DOHH2 (cell line): ENCODE measurements around the gene PIAS3.

Source experiments
- H3F3A ChIP-seq: fragments of 200-600 bp; sonication (generic), shearing (Covaris generic); 2 replicates; pipeline ENCODE4 v1.6.0; 2016; ENCODE audit warnings: antibody characterized with exemption, mild to moderate bottlenecking; ENCODE audit not compliant: control insufficient read depth, insufficient read depth
- H3K27ac ChIP-seq: fragments of 200-600 bp; sonication (generic); 2 replicates; pipeline ENCODE4 v1.5.1; 2014; ENCODE audit warnings: low read depth, mild to moderate bottlenecking, low read length, moderate library complexity
- H3K27me3 ChIP-seq: fragments of 200-600 bp; sonication (generic); 2 replicates; pipeline ENCODE4 v1.6.1; 2014; ENCODE audit warnings: mild to moderate bottlenecking, low read length, mixed read lengths; ENCODE audit not compliant: control insufficient read depth
- H3K36me3 ChIP-seq: fragments of 200-600 bp; sonication (generic); 2 replicates; pipeline ENCODE4 v1.6.1; 2014; ENCODE audit warnings: mild to moderate bottlenecking, low read length, moderate library complexity, mixed read lengths; ENCODE audit not compliant: control insufficient read depth
- H3K4me1 ChIP-seq: fragments of 200-600 bp; sonication (generic); 2 replicates; pipeline ENCODE4 v1.6.1; 2014; ENCODE audit warnings: mild to moderate bottlenecking, low read length, mixed read lengths; ENCODE audit not compliant: control insufficient read depth
- H3K4me2 ChIP-seq: fragments of 200-600 bp; sonication (generic); 2 replicates; pipeline ENCODE4 v1.6.0; 2014; ENCODE audit warnings: mild to moderate bottlenecking, low read length, moderate library complexity
- H3K4me3 ChIP-seq: fragments of 200-600 bp; sonication (generic); 2 replicates; pipeline ENCODE4 v1.5.1; 2014; ENCODE audit warnings: mild to moderate bottlenecking, low read length, mixed read lengths
- H3K79me2 ChIP-seq: fragments of 200-600 bp; sonication (generic); 2 replicates; pipeline ENCODE4 v1.6.1; 2014; ENCODE audit warnings: mild to moderate bottlenecking, low read length, mixed read lengths; ENCODE audit not compliant: control insufficient read depth
- H3K9me2 ChIP-seq: fragments of 200-600 bp; sonication (generic); replicated peaks from 2 replicates; pipeline ENCODE4 v1.6.1; 2014; ENCODE audit warnings: mild to moderate bottlenecking, low read length, mixed read lengths; ENCODE audit not compliant: control insufficient read depth
- H3K9me3 ChIP-seq: fragments of 200-600 bp; sonication (generic); 2 replicates; pipeline ENCODE4 v1.6.1; 2014; ENCODE audit warnings: antibody characterized with exemption, low read length, mixed read lengths; ENCODE audit not compliant: control insufficient read depth, insufficient read depth
- H4K20me1 ChIP-seq: fragments of 200-600 bp; sonication (generic); 2 replicates; pipeline ENCODE4 v1.6.0; 2014; ENCODE audit warnings: low read depth, mild to moderate bottlenecking, antibody characterized with exemption, low read length, moderate library complexity; ENCODE audit not compliant: control insufficient read depth, insufficient read depth
- CTCF ChIP-seq: fragments of 200-600 bp; sonication (generic); IDR thresholded peaks from one replicate; pipeline ENCODE4 v1.5.1; 2014; ENCODE audit warnings: antibody characterized with exemption, mild to moderate bottlenecking, low read depth, low read length; ENCODE audit not compliant: poor library complexity, severe bottlenecking
- EZH2phosphoT487 ChIP-seq: fragments of 200-600 bp; sonication (generic); IDR thresholded peaks from 2 replicates; pipeline ENCODE4 v1.6.1; 2017; ENCODE audit warnings: borderline replicate concordance, mild to moderate bottlenecking, antibody characterized with exemption, low read length, moderate library complexity, mixed read lengths

Gene PIAS3

GRCh38 chr1:145901312-145902021 is 42.6 kb upstream of the PIAS3 start:
- Histone ChIP-seq H3K4me1 (no peaks in the 10 kb centered on the region), H3K27me3 (no peaks in the 10 kb centered on the region), H3K4me2 (no peak overlapping the region), H3F3A (no peaks in the 10 kb centered on the region), H3K27ac (no peak overlapping the region), H3K79me2 (no peaks in the 10 kb centered on the region), H3K9me2 (no peaks in the 10 kb centered on the region), H4K20me1 (no peaks in the 10 kb centered on the region), H3K4me3 (no peak overlapping the region), H3K9me3 (no peaks in the 10 kb centered on the region), H3K36me3 (no peaks in the 10 kb centered on the region)
- no peak for TF ChIP-seq CTCF
- TF ChIP-seq EZH2phosphoT487 = no peak

- H3K9me2 ChIP-seq = no peaks in the 10 kb centered on the region
- no peak overlapping the region for H3K27ac ChIP-seq
- no peaks in the 10 kb centered on the region for H3K79me2 ChIP-seq
- H3K4me2 ChIP-seq = no peak overlapping the region
- no peaks in the 10 kb centered on the region for H4K20me1 ChIP-seq
- no peak for TF ChIP-seq CTCF
- TF ChIP-seq EZH2phosphoT487 = no peak
- no peak overlapping the region for H3K4me3 ChIP-seq
- H3K27me3 ChIP-seq = no peaks in the 10 kb centered on the region
- H3F3A ChIP-seq = no peaks in the 10 kb centered on the region
- no peaks in the 10 kb centered on the region for H3K9me3 ChIP-seq
- H3K4me1 ChIP-seq = no peaks in the 10 kb centered on the region
- H3K36me3 ChIP-seq = no peaks in the 10 kb centered on the region
Measured at GRCh38 chr1:145898756-145899155, 39.9 kb upstream of the PIAS3 start.

GRCh38 chr1:145897969-145898368 is 39.1 kb upstream of the PIAS3 start:
- TF ChIP-seq EZH2phosphoT487 (no peak), CTCF (no peak)
- Histone ChIP-seq H3K9me2 (no peaks in the 10 kb centered on the region), H3K79me2 (no peaks in the 10 kb centered on the region), H3K9me3 (no peaks in the 10 kb centered on the region), H3K4me2 (no peak overlapping the region), H4K20me1 (no peaks in the 10 kb centered on the region), H3F3A (no peaks in the 10 kb centered on the region), H3K27me3 (no peaks in the 10 kb centered on the region), H3K4me3 (no peak overlapping the region), H3K27ac (no peak overlapping the region), H3K4me1 (no peaks in the 10 kb centered on the region), H3K36me3 (no peaks in the 10 kb centered on the region)
